Liver (tissue), 9 donors: ENCODE results near the gene SLC12A3. TPM values are rescaled to one million over a fixed set of nuclear protein-coding genes. Genes with fewer than 3 reads are reported as not detected.
A peak's percentile ranks its signal among the peaks of the same experiment; 100 is the strongest.

ENCODE experiments used
- DNase-seq: peaks from one replicate; pipeline ENCODE4 v3.0.0-alpha.2; 2017; ENCODE audit warnings: low spot score
- H3K27ac ChIP-seq, 2 donors: one replicate each; pipeline ENCODE4 v1.7.0; 2013; ENCODE audit warnings: inconsistent platforms in 2 of 2, low read length in 2 of 2, control low read depth in 1 of 2, low read depth in 1 of 2, mild to moderate bottlenecking in 1 of 2
- H3K27me3 ChIP-seq, 4 donors: one replicate each; pipeline versions ENCODE4 v1.6.1 to v1.7.0; 2013; ENCODE audit warnings: low read length in 3 of 4, inconsistent platforms in 1 of 4, mild to moderate bottlenecking in 1 of 4, moderate library complexity in 1 of 4; ENCODE audit not compliant: control insufficient read depth in 4 of 4, insufficient read depth in 4 of 4
- H3K36me3 ChIP-seq, 4 donors: one replicate each; pipeline versions ENCODE4 v1.6.1 to v1.7.0; 2013; ENCODE audit warnings: low read length in 3 of 4, mild to moderate bottlenecking in 3 of 4, low read depth in 1 of 4, moderate library complexity in 1 of 4; ENCODE audit not compliant: control insufficient read depth in 4 of 4, insufficient read depth in 3 of 4
- H3K4me1 ChIP-seq, 4 donors: one replicate each; pipeline versions ENCODE4 v1.6.1 to v1.7.0; 2013; ENCODE audit warnings: low read length in 3 of 4, mild to moderate bottlenecking in 3 of 4, moderate library complexity in 1 of 4; ENCODE audit not compliant: control insufficient read depth in 4 of 4, insufficient read depth in 4 of 4
- H3K4me3 ChIP-seq, 3 donors: one replicate each; pipeline versions ENCODE4 v1.6.1 to v1.7.0; 2013; ENCODE audit warnings: low read length in 3 of 3, control low read depth in 1 of 3, low read depth in 1 of 3, mild to moderate bottlenecking in 1 of 3
- H3K9ac ChIP-seq, 2 donors: one replicate each; pipeline ENCODE4 v1.7.0; 2013; ENCODE audit warnings: low read length in 2 of 2, mild to moderate bottlenecking in 2 of 2, moderate library complexity in 2 of 2, control low read depth in 1 of 2, low read depth in 1 of 2
- H3K9me3 ChIP-seq, 4 donors: one replicate each; pipeline versions ENCODE4 v1.6.1 to v1.7.0; 2013; ENCODE audit warnings: low read length in 3 of 4; ENCODE audit not compliant: control insufficient read depth in 4 of 4
- CTCF ChIP-seq: fragments of 150-350 bp; IDR thresholded peaks from 2 replicates; pipeline ENCODE4 v1.5.1; 2017; ENCODE audit warnings: improper control_type of control experiment, low read depth, low read length; ENCODE audit not compliant: missing input control
- EGR1 ChIP-seq, 2 donors: IDR thresholded peaks; 2 replicates each; pipeline ENCODE4 v1.6.1; 2016 to 2018; ENCODE audit warnings: antibody characterized with exemption in 2 of 2, low read depth in 2 of 2
- FOXA1 ChIP-seq: IDR thresholded peaks from 2 replicates; pipeline ENCODE4 v1.6.1; 2016; ENCODE audit warnings: antibody characterized with exemption
- GABPA ChIP-seq, 2 donors: IDR thresholded peaks in 1 of 2; conservative IDR thresholded peaks in 1 of 2; 2 replicates each; pipeline ENCODE4 v1.6.1; 2016; ENCODE audit warnings: antibody characterized with exemption in 2 of 2, mild to moderate bottlenecking in 1 of 2, moderate library complexity in 1 of 2
- HNF4A ChIP-seq, 2 donors: conservative IDR thresholded peaks; 2 replicates each; pipeline ENCODE4 v1.6.1; 2016; ENCODE audit warnings: antibody characterized with exemption in 2 of 2, mild to moderate bottlenecking in 2 of 2
- HNF4G ChIP-seq: IDR thresholded peaks from 2 replicates; pipeline ENCODE4 v1.6.1; 2016; ENCODE audit warnings: antibody characterized with exemption
- JUND ChIP-seq, 2 donors: IDR thresholded peaks; 2 replicates each; pipeline ENCODE4 v1.6.1; 2016; ENCODE audit warnings: antibody characterized with exemption in 2 of 2
- MAX ChIP-seq: IDR thresholded peaks from 2 replicates; pipeline ENCODE4 v1.6.1; 2016; ENCODE audit warnings: antibody characterized with exemption
- RXRA ChIP-seq, 2 donors: IDR thresholded peaks; 2 replicates each; pipeline ENCODE4 v1.6.1; 2017 to 2018; ENCODE audit warnings: antibody characterized with exemption in 2 of 2, mild to moderate bottlenecking in 1 of 2
- SP1 ChIP-seq: IDR thresholded peaks from 2 replicates; pipeline ENCODE4 v1.6.1; 2018; ENCODE audit warnings: antibody characterized with exemption, mild to moderate bottlenecking
- YY1 ChIP-seq: IDR thresholded peaks from 2 replicates; pipeline ENCODE4 v1.6.1; 2016; ENCODE audit warnings: antibody characterized with exemption, mild to moderate bottlenecking
- ZBTB33 ChIP-seq: IDR thresholded peaks from 2 replicates; pipeline ENCODE4 v1.6.1; 2016; ENCODE audit warnings: antibody characterized with exemption
- WGBS: extraction: QIAGEN DNeasy Blood & Tissue Kit; methylation state at CpG from one replicate; pipeline ENCODE4 v1.1.7; 2013; 5-methylcytosine and 5-hydroxymethylcytosine counted together
- polyA plus RNA-seq, 2 donors: library from polyadenylated mRNA; stranded (reverse) in 1 of 2; unstranded in 1 of 2; fragments of 200-250 nt in 1 of 2; fragments of >200 nt in 1 of 2; fragmentation: Nextera tagmentation in 1 of 2; extraction: Ambion mirVana in 1 of 2; gene quantifications; one replicate each; pipeline versions ENCODE4 v1.2.1 to v1.2.3, GENCODE V29; 2013 to 2015
- total RNA-seq, 2 donors: library from RNA; depleted of rRNA; stranded (reverse); fragments of >200 nt; gene quantifications; one replicate each; pipeline ENCODE4 v1.2.3, GENCODE V29; 2014
- TF ChIP-seq, protein P1 (sequence below): IDR thresholded peaks from 2 replicates; pipeline ENCODE4 v1.6.1; 2016; ENCODE audit warnings: antibody characterized with exemption, mild to moderate bottlenecking
- donor health status: healthy.
- donor health status: healthy.
- donor health status: healthy.
- donor health status: healthy.
- donor health status: healthy.

SLC12A3 gene
- total and polyA plus RNA-seq, 4 donors, result 0.09 TPM; not detected in 3

GRCh38 chr16:56909527-56909979, 44.5 kb downstream of the SLC12A3 start:
- H3K9ac ChIP-seq, result no peak overlapping the region

DNA sequence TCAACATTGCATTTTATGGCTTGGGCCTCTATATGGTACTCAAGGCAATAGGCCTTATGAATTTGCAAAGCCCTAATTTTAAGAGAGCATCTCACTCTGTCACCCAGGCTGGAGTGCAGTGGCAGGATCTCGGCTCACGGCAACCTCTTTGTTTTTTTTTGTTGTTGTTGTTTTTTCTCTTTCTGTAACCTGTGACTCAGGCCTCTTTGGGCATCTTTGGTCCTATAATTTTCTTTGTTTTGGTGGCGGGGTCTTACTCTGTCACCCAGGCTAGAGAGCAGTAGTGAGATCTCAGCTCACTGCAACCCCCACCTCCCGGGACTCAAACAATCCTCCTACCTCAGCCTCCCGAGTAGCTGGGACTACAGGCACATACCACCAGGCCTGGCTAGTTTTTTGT, 45.1 kb downstream of the SLC12A3 start:
- 93% methylated on average over 5 of the region's 5 CpGs for WGBS
- Histone ChIP-seq H3K27ac (no peak overlapping the region), H3K27me3 (no peaks in the 10 kb centered on the region), H3K36me3 (no peaks in the 10 kb centered on the region), H3K9me3 (no peaks in the 10 kb centered on the region), H3K9ac (no peak overlapping the region), H3K4me1 (peaks cover 0 to 2% (median 0%) of the 10 kb centered on the region in 4 donors), H3K4me3 (no peak overlapping the region)
- DNase-seq, result no peak
- TF ChIP-seq YY1, result no peak
- TF ChIP-seq CTCF, result no peak
- no peak for TF ChIP-seq SP1
- no peak for TF ChIP-seq FOXA1

More at GRCh38 chr16:56909527-56909979, 44.5 kb downstream of the SLC12A3 start:
- no peak overlapping the region for H3K4me3 ChIP-seq
- TF ChIP-seq ZBTB33, result no peak
- TF ChIP-seq GABPA (IDR thresholded peaks at IDR 0.05 in 1 of 2, conservative IDR thresholded peaks at IDR 0.05 in 1 of 2), result no peak
- no peak for TF ChIP-seq RXRA (IDR thresholded peaks at IDR 0.05)
- no peak for DNase-seq
- H3K27me3 ChIP-seq, result no peaks in the 10 kb centered on the region
- H3K4me1 ChIP-seq, result peaks cover 0 to 2% (median 0%) of the 10 kb centered on the region in 4 donors
- no peaks in the 10 kb centered on the region for H3K36me3 ChIP-seq
- 84% methylated on average over 7 of the region's 7 CpGs for WGBS
- H3K27ac ChIP-seq, result no peak overlapping the region
- H3K9me3 ChIP-seq, result no peaks in the 10 kb centered on the region

DNA sequence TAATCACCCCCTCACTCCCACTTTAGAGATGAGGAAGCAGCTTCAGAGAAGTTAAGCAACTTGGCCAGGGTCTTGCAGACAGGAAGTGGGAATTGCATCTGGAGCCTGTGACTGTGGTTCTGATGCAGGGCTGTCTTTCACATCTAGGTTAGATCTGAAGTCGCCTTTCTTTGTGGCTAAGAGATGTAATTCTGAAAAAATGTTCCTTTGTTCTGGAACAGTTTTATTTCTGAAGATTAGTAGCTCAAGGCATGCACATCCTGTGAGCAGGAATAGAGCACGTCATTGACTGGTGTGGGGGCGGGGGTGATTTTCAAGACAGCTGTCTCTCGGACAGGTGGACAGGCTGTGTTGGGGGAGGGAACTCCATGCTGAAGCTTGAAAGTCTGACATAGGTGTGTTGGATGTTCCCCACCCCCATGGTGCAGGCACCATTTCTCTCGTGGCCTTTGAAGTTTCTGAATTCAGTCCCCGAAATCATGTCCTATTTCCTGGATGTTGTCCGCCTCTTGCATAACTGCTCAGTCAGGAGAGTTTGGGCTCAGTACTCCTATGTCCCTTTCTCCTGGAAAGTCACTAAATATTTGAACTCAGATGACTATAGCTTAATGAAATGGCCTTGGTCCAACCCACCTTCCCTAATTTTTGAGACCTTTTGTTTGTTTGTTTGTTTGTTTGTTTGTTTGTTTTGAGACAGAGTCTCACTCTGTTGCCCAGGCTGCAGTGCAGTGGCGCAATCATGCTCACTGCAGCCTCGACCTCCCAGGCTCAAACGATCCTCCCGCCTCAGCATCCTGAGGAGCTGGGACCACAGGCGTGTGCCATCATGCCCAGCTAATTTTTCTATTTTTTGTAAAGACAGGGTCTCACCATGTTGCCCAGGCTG, 45.9 kb downstream of the SLC12A3 start:
- TF ChIP-seq GABPA (IDR thresholded peaks at IDR 0.05 in 1 of 2, conservative IDR thresholded peaks at IDR 0.05 in 1 of 2) (no peak), SP1 (peak; percentile 29), HNF4A (conservative IDR thresholded peaks at IDR 0.05) (peak in 1 of 2 donors; percentile 34), JUND (IDR thresholded peaks at IDR 0.05) (no peak), HNF4G (no peak), MAX (no peak), ZBTB33 (no peak), RXRA (IDR thresholded peaks at IDR 0.05) (peak in 1 of 2 donors; percentile 57), EGR1 (IDR thresholded peaks at IDR 0.05; ENCODE audit: low read depth in 2 of 2) (no peak)
- TF ChIP-seq, protein P1, sequence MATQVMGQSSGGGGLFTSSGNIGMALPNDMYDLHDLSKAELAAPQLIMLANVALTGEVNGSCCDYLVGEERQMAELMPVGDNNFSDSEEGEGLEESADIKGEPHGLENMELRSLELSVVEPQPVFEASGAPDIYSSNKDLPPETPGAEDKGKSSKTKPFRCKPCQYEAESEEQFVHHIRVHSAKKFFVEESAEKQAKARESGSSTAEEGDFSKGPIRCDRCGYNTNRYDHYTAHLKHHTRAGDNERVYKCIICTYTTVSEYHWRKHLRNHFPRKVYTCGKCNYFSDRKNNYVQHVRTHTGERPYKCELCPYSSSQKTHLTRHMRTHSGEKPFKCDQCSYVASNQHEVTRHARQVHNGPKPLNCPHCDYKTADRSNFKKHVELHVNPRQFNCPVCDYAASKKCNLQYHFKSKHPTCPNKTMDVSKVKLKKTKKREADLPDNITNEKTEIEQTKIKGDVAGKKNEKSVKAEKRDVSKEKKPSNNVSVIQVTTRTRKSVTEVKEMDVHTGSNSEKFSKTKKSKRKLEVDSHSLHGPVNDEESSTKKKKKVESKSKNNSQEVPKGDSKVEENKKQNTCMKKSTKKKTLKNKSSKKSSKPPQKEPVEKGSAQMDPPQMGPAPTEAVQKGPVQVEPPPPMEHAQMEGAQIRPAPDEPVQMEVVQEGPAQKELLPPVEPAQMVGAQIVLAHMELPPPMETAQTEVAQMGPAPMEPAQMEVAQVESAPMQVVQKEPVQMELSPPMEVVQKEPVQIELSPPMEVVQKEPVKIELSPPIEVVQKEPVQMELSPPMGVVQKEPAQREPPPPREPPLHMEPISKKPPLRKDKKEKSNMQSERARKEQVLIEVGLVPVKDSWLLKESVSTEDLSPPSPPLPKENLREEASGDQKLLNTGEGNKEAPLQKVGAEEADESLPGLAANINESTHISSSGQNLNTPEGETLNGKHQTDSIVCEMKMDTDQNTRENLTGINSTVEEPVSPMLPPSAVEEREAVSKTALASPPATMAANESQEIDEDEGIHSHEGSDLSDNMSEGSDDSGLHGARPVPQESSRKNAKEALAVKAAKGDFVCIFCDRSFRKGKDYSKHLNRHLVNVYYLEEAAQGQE, result peak; percentile 28
- Histone ChIP-seq H3K4me1 (peaks cover 0 to 2% (median 0%) of the 10 kb centered on the region in 4 donors), H3K27ac (peak overlapping the region in 1 of 2 donors; percentile 6), H3K9ac (no peak overlapping the region), H3K36me3 (no peaks in the 10 kb centered on the region), H3K27me3 (no peaks in the 10 kb centered on the region), H3K4me3 (no peak overlapping the region), H3K9me3 (no peaks in the 10 kb centered on the region)
- DNase-seq, result no peak
- 73% methylated on average over 12 of the region's 12 CpGs for WGBS
